Astrocyte (in vitro differentiated cells and primary cell): Measurements from ENCODE around the gene AKAP13. TPM values are rescaled to one million over a fixed set of nuclear protein-coding genes. Genes with fewer than 3 reads are reported as not detected.

Experiments
- DNase-seq: peaks from one replicate; pipeline ENCODE4 v3.0.0-alpha.2; 2010; ENCODE audit warnings: low read depth
- FAIRE-seq: peaks from 2 replicates; lab custom pipeline; 2011; peaks lifted over from hg19 to GRCh38; lab: Jason Lieb, UNC
- H2AFZ ChIP-seq: 2 replicates; pipeline ENCODE4 v1.6.0; 2012; ENCODE audit warnings: low read depth, low read length, inconsistent platforms
- H3K27ac ChIP-seq: 2 replicates; pipeline ENCODE4 v1.5.1; 2011; ENCODE audit warnings: low read depth, low read length, inconsistent platforms
- H3K27me3 ChIP-seq: 2 replicates; pipeline ENCODE4 v1.6.0; 2011; ENCODE audit warnings: low read length, inconsistent platforms; ENCODE audit not compliant: insufficient read depth
- H3K36me3 ChIP-seq: 2 replicates; pipeline ENCODE4 v1.5.1; 2011; ENCODE audit warnings: low read length, inconsistent platforms; ENCODE audit not compliant: insufficient read depth
- H3K4me1 ChIP-seq: 2 replicates; pipeline ENCODE4 v1.5.1; 2011; ENCODE audit warnings: low read length, inconsistent platforms; ENCODE audit not compliant: insufficient read depth
- H3K4me2 ChIP-seq: 2 replicates; pipeline ENCODE4 v1.6.0; 2012; ENCODE audit warnings: low read length, inconsistent platforms
- H3K4me3 ChIP-seq: 2 replicates; pipeline ENCODE4 v1.5.1; 2011; ENCODE audit warnings: low read depth, mild to moderate bottlenecking, low read length, inconsistent platforms; ENCODE audit not compliant: insufficient read depth
- H3K79me2 ChIP-seq: 2 replicates; pipeline ENCODE4 v1.6.0; 2012; ENCODE audit warnings: mild to moderate bottlenecking, low read length, inconsistent platforms; ENCODE audit not compliant: insufficient read depth
- H3K9ac ChIP-seq: 2 replicates; pipeline ENCODE4 v1.6.0; 2012; ENCODE audit warnings: mild to moderate bottlenecking, low read length, inconsistent platforms
- H3K9me3 ChIP-seq: 2 replicates; pipeline ENCODE4 v1.5.1; 2012; ENCODE audit warnings: low read depth, mild to moderate bottlenecking, low read length, inconsistent platforms; ENCODE audit not compliant: insufficient read depth
- H4K20me1 ChIP-seq: 2 replicates; pipeline ENCODE4 v1.6.0; 2012; ENCODE audit warnings: low read length, inconsistent platforms; ENCODE audit not compliant: insufficient read depth
- H3K27ac Mint-ChIP-seq: one replicate; pipeline ENCODE4 v1.8.0; 2021; ENCODE audit warnings: mild to moderate bottlenecking, mixed read lengths; ENCODE audit not compliant: unreplicated experiment
- H3K27me3 Mint-ChIP-seq: one replicate; pipeline ENCODE4 v1.8.0; 2021; ENCODE audit warnings: low read depth, mixed read lengths; ENCODE audit not compliant: unreplicated experiment
- H3K36me3 Mint-ChIP-seq: one replicate; pipeline ENCODE4 v1.8.0; 2021; ENCODE audit warnings: low read depth, mixed read lengths; ENCODE audit not compliant: unreplicated experiment
- H3K4me1 Mint-ChIP-seq: one replicate; pipeline ENCODE4 v1.8.0; 2021; ENCODE audit warnings: low read depth, mixed read lengths; ENCODE audit not compliant: unreplicated experiment
- H3K4me3 Mint-ChIP-seq: one replicate; pipeline ENCODE4 v1.8.0; 2021; ENCODE audit warnings: mild to moderate bottlenecking, moderate library complexity, mixed read lengths; ENCODE audit not compliant: unreplicated experiment
- H3K9me3 Mint-ChIP-seq: one replicate; pipeline ENCODE4 v1.8.0; 2021; ENCODE audit warnings: mild to moderate bottlenecking, mixed read lengths; ENCODE audit not compliant: unreplicated experiment
- EZH2 ChIP-seq: IDR thresholded peaks from 2 replicates; pipeline ENCODE4 v1.6.1; 2012; ENCODE audit warnings: mild to moderate bottlenecking, low read length, inconsistent platforms; ENCODE audit not compliant: insufficient read depth
- total RNA-seq: library from RNA; stranded (reverse); gene quantifications from 2 replicates; pipeline ENCODE4 v1.2.1, GENCODE V29; 2021
- TF ChIP-seq, protein P1 (sequence below): IDR thresholded peaks from 2 replicates; pipeline ENCODE4 v1.5.1; 2011; ENCODE audit warnings: low read depth, mild to moderate bottlenecking, inconsistent platforms, low read length, moderate library complexity; ENCODE audit not compliant: insufficient read depth

Gene AKAP13
- total RNA-seq, 1 donor from 2014 or later, result 98.2 TPM

DNA sequence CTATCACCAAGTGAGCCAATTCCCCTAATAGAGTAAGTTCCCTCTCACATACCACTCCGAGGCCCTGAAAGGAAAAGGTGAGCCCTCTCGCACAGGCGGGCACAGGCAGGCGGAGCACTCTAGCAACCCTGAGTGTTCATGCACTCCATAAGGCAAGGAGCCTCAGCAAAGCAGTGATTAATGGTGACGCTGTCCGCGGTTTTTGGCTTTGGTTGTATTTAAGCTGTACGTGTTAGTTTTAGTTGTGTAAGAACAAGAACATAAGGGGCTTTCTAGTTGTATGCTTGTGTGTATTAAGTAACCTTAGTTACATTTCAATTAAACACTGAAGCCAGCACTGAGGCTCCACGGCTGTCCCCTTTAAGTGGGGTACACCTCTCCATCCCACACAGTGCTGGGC is 381.2 kb downstream of the AKAP13 start:
- peaks cover 51% of the 10 kb centered on the region for H4K20me1 ChIP-seq
- FAIRE-seq, result no peak
- H3K4me2 ChIP-seq, result peak overlapping the region; percentile 54
- peak; percentile 87 for DNase-seq
- H3K27me3 ChIP-seq, result no peaks in the 10 kb centered on the region
- Mint-ChIP-seq H3K36me3 (peaks cover 4% of the 10 kb centered on the region), H3K4me1 (peaks cover 13% of the 10 kb centered on the region), H3K9me3 (no peaks in the 10 kb centered on the region), H3K27ac (no peak overlapping the region), H3K4me3 (no peak overlapping the region), H3K27me3 (no peaks in the 10 kb centered on the region)
- TF ChIP-seq, protein P1, sequence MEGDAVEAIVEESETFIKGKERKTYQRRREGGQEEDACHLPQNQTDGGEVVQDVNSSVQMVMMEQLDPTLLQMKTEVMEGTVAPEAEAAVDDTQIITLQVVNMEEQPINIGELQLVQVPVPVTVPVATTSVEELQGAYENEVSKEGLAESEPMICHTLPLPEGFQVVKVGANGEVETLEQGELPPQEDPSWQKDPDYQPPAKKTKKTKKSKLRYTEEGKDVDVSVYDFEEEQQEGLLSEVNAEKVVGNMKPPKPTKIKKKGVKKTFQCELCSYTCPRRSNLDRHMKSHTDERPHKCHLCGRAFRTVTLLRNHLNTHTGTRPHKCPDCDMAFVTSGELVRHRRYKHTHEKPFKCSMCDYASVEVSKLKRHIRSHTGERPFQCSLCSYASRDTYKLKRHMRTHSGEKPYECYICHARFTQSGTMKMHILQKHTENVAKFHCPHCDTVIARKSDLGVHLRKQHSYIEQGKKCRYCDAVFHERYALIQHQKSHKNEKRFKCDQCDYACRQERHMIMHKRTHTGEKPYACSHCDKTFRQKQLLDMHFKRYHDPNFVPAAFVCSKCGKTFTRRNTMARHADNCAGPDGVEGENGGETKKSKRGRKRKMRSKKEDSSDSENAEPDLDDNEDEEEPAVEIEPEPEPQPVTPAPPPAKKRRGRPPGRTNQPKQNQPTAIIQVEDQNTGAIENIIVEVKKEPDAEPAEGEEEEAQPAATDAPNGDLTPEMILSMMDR, result no peak
- no peak for TF ChIP-seq EZH2
- H3K4me1 ChIP-seq, result peaks cover 31% of the 10 kb centered on the region
- H3K4me3 ChIP-seq, result no peak overlapping the region
- no peaks in the 10 kb centered on the region for H3K36me3 ChIP-seq
- peaks cover 21% of the 10 kb centered on the region for H3K79me2 ChIP-seq
- H2AFZ ChIP-seq, result no peak overlapping the region
- peak overlapping the region; percentile 33 for H3K9ac ChIP-seq
- no peaks in the 10 kb centered on the region for H3K9me3 ChIP-seq
- peak overlapping the region; percentile 23 for H3K27ac ChIP-seq

DNA sequence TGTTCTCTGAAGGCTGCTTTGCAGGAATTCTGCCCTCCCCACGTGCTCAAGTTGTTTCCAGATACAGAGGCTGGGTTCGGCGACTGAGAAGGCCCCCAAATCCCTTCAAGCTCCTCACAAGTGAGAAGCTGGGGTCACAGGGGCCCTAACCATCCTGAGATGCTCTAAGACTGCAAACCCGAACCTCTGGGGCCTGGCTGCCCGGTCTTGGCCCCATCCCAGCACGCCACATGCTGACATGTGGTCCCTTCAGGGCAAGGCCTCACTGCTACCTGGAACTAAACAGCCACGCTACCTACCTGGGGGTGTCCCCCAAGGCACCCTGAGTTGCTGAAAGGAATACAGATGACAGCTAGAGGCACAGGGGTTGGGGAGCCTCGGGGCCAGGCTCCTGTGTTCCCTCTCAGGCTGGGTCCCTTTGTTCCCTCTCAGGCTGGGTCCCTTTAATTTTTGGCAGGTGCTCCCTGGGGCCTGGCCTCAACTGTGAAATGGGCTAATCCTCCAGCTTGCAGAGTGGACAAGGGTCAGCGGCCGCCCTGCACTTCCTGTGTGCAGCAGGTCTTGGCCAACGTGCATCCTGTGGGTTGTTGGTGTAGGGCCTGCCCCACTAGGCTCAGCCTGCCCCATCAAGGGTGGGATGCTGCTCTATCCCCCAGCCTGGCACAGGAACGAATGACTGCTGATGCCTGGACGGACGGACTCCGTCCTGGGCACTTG is 381.8 kb downstream of the AKAP13 start:
- no peaks in the 10 kb centered on the region for H3K36me3 ChIP-seq
- Mint-ChIP-seq H3K4me1 (peaks cover 13% of the 10 kb centered on the region), H3K36me3 (peaks cover 4% of the 10 kb centered on the region), H3K27ac (no peak overlapping the region), H3K27me3 (no peaks in the 10 kb centered on the region), H3K4me3 (no peak overlapping the region), H3K9me3 (no peaks in the 10 kb centered on the region)
- H3K9ac ChIP-seq, result peak overlapping the region; percentile 33
- H3K27ac ChIP-seq, result peak overlapping the region; percentile 23
- H3K79me2 ChIP-seq, result peaks cover 24% of the 10 kb centered on the region
- H3K4me3 ChIP-seq, result no peak overlapping the region
- DNase-seq (no peak), FAIRE-seq (no peak)
- no peaks in the 10 kb centered on the region for H3K27me3 ChIP-seq
- TF ChIP-seq, protein P1, result no peak
- no peak for TF ChIP-seq EZH2
- H2AFZ ChIP-seq, result no peak overlapping the region
- peak overlapping the region; percentile 54 for H3K4me2 ChIP-seq
- peaks cover 31% of the 10 kb centered on the region for H3K4me1 ChIP-seq
- H4K20me1 ChIP-seq, result peaks cover 57% of the 10 kb centered on the region
- no peaks in the 10 kb centered on the region for H3K9me3 ChIP-seq

DNA sequence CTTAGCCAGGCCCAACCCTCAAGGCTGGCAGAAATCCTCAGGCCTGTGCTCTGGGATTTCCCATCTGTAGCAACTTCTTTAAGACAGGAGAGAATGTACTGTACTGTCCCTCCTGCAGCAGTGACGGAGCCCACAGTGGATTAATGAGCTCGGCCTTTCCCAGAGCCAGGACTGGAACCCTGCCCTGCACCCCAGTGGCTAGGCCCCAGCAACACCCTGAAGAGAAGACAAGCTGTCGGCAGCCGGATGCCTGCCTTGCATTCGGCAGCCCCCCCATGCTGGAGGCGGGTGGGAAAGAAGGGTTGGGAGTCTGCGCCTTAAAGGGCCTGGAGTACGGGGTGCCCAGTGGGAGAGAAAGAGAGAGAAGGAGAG is 382.3 kb downstream of the AKAP13 start:
- FAIRE-seq (no peak), DNase-seq (no peak)
- Histone ChIP-seq H3K9ac (no peak overlapping the region), H3K27me3 (no peaks in the 10 kb centered on the region), H3K9me3 (no peaks in the 10 kb centered on the region), H3K36me3 (no peaks in the 10 kb centered on the region), H2AFZ (no peak overlapping the region), H3K79me2 (peaks cover 29% of the 10 kb centered on the region), H3K27ac (no peak overlapping the region), H4K20me1 (peaks cover 62% of the 10 kb centered on the region), H3K4me1 (peaks cover 31% of the 10 kb centered on the region), H3K4me2 (no peak overlapping the region), H3K4me3 (no peak overlapping the region)
- Mint-ChIP-seq H3K27ac (no peak overlapping the region), H3K4me1 (peaks cover 13% of the 10 kb centered on the region), H3K36me3 (peaks cover 4% of the 10 kb centered on the region), H3K9me3 (peaks cover 2% of the 10 kb centered on the region), H3K27me3 (no peaks in the 10 kb centered on the region), H3K4me3 (no peak overlapping the region)
- TF ChIP-seq, protein P1, result no peak
- no peak for TF ChIP-seq EZH2
